Calu3 (cell line): ENCODE results near the gene NCR3LG1. TPM values are rescaled to one million over a fixed set of nuclear protein-coding genes. Genes with fewer than 3 reads are reported as not detected.
A peak's percentile ranks its signal among the peaks of the same experiment; 100 is the strongest.

Experiments used
- BruUV-seq: library from RNA; stranded (reverse); fragments of 400-500 nt; replicated peaks from 2 replicates; lab custom pipeline; 2021; lab: Mats Ljungman, UMichigan
- CTCF ChIA-PET: fragments of 300-600 bp; sonication (Branson Sonifier 250); formaldehyde crosslinking; loops from one replicate; lab custom pipeline; 2022; ENCODE audit warnings: antibody characterized with exemption; lab: Charles Lee
- DNase-seq: peaks from one replicate; pipeline ENCODE4 v3.0.0; 2022
- H3K27ac Mint-ChIP-seq: one replicate; pipeline ENCODE4 v1.8.0; 2022; ENCODE audit warnings: mixed read lengths; ENCODE audit not compliant: unreplicated experiment
- H3K27me3 Mint-ChIP-seq: one replicate; pipeline ENCODE4 v1.8.0; 2022; ENCODE audit warnings: mixed read lengths; ENCODE audit not compliant: unreplicated experiment
- H3K36me3 Mint-ChIP-seq: one replicate; pipeline ENCODE4 v1.8.0; 2022; ENCODE audit warnings: mild to moderate bottlenecking, moderate library complexity, mixed read lengths; ENCODE audit not compliant: insufficient read depth, unreplicated experiment
- H3K4me1 Mint-ChIP-seq: one replicate; pipeline ENCODE4 v1.8.0; 2022; ENCODE audit warnings: mild to moderate bottlenecking, low read depth, mixed read lengths; ENCODE audit not compliant: unreplicated experiment
- H3K4me3 Mint-ChIP-seq: one replicate; pipeline ENCODE4 v1.8.0; 2022; ENCODE audit warnings: mild to moderate bottlenecking, low read depth, moderate library complexity, mixed read lengths; ENCODE audit not compliant: unreplicated experiment
- H3K9me3 Mint-ChIP-seq: one replicate; pipeline ENCODE4 v1.8.0; 2022; ENCODE audit warnings: low read depth, mixed read lengths; ENCODE audit not compliant: unreplicated experiment
- intact Hi-C: fragments of 100-400 bp; cut with micrococcal nuclease; formaldehyde crosslinking; loops from one replicate; pipeline ENCODE4 v1.10.0; 2022; ENCODE audit not compliant: unreplicated experiment
- total RNA-seq: library from RNA; stranded (reverse); gene quantifications from 2 replicates; pipeline ENCODE4 v1.2.3, GENCODE V29; 2022
- TF ChIP-seq, protein P1 (sequence below): fragments of 200-600 bp; IDR thresholded peaks from one replicate; pipeline ENCODE4 v1.8.0; 2022; ENCODE audit warnings: antibody characterized with exemption; ENCODE audit not compliant: unreplicated experiment

Gene NCR3LG1
- total RNA-seq, 1 experiment from 2014 or later = 3.1 TPM

DNA sequence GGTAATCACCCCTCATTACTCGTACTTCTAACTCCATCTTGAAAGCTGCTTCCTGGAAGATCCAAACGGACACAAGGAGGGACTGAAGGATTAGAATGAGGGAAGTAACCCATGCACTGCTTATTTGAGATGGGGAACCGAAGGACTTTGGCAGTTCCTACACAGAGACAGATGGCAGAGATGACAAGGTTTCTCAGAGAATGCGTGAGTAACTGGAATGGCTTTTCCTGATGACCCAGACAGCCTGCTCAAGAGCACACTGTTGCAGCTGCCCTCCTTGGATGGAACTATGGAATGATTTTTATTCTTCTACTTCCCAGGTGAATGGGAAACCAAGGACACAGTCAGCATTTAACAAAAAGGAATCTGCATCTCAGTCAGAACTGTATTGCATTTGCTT lies 29.6 kb downstream of the NCR3LG1 start:
- H3K27ac Mint-ChIP-seq = no peak overlapping the region
- no peak overlapping the region for H3K4me3 Mint-ChIP-seq
- H3K4me1 Mint-ChIP-seq = no peaks in the 10 kb centered on the region
- H3K9me3 Mint-ChIP-seq = no peaks in the 10 kb centered on the region
- no TSS peak for BruUV-seq
- no peaks in the 10 kb centered on the region for H3K36me3 Mint-ChIP-seq
- CTCF ChIA-PET = interaction anchor here (0.7 kb wide), 1 partner anchor 43 kb away, joined by 3 read pairs; no protein-coding TSS in a partner anchor
- DNase-seq = no peak
- intact Hi-C loops = loop anchor here (10.0 kb wide), 1 partner anchor 94 kb away; the partner anchor contains the start of gene ABCC8
- TF ChIP-seq, protein P1, sequence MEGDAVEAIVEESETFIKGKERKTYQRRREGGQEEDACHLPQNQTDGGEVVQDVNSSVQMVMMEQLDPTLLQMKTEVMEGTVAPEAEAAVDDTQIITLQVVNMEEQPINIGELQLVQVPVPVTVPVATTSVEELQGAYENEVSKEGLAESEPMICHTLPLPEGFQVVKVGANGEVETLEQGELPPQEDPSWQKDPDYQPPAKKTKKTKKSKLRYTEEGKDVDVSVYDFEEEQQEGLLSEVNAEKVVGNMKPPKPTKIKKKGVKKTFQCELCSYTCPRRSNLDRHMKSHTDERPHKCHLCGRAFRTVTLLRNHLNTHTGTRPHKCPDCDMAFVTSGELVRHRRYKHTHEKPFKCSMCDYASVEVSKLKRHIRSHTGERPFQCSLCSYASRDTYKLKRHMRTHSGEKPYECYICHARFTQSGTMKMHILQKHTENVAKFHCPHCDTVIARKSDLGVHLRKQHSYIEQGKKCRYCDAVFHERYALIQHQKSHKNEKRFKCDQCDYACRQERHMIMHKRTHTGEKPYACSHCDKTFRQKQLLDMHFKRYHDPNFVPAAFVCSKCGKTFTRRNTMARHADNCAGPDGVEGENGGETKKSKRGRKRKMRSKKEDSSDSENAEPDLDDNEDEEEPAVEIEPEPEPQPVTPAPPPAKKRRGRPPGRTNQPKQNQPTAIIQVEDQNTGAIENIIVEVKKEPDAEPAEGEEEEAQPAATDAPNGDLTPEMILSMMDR = no peak
- H3K27me3 Mint-ChIP-seq = no peaks in the 10 kb centered on the region

DNA sequence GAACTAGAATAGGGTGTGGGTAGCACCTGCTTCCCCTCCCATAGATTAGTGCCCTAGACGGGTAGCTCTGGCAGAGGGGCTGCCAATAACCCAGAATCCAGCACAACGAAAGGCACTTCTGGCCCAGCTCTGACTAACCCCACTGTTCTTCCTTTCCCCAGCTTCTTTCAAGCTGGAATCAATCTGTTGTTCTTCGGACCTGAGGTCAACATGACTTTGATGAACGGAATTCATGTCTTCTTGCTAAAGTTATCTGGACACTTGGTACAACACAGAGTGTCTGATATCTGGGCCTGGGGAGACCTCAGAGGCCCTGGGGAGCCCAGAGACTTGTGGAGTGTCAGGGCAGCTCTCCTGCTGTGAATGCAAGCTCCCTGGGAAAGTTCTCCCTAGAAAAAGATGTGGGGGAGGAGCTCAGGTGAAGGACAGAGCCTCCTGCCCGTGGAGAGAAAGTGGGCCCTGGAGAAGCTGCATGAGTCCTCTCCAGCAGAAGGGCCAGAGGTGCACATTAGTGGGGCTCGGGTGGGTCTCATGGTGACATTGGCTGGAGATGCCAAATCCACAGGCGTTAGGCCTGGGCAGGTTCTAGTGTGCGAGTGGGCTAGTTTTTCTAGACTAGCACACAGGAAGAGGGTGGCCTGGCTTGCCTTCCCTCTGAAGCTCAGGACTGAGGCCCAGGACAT lies 30.6 kb downstream of the NCR3LG1 start:
- H3K27ac Mint-ChIP-seq = no peak overlapping the region
- H3K4me3 Mint-ChIP-seq = no peak overlapping the region
- TF ChIP-seq, protein P1 = no peak
- no peak for DNase-seq
- BruUV-seq = no TSS peak
- H3K9me3 Mint-ChIP-seq = no peaks in the 10 kb centered on the region
- intact Hi-C loops = loop anchor here (10.0 kb wide), 1 partner anchor 93 kb away; the partner anchor contains the start of gene ABCC8
- no peaks in the 10 kb centered on the region for H3K36me3 Mint-ChIP-seq
- H3K4me1 Mint-ChIP-seq = no peaks in the 10 kb centered on the region
- CTCF ChIA-PET = interaction anchor here (1.2 to 2.1 kb wide), 2 partner anchors 110 to 126 kb away, joined by 3 to 7 read pairs; no protein-coding TSS in a partner anchor
- H3K27me3 Mint-ChIP-seq = no peaks in the 10 kb centered on the region

DNA sequence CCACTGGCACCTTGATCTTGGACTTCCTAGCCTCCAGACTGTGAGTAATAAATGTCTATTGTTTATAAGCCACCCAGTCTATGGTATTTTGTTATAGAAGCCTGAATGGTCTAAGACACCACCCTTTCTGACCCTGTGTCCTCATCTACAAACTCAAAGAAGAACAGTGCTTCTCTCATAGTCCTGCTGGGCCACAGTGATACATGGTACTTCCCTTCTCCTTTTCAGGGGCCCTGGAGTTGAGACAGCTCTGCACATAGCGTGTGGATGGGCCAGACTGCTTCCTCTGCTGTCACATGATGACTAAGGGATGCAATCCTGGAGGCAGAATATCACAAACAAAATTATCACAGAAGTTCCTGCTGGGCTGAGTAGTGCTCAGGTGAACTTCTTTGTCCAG lies 31.9 kb downstream of the NCR3LG1 start:
- BruUV-seq = no TSS peak
- H3K27ac Mint-ChIP-seq = no peak overlapping the region
- intact Hi-C loops = loop anchor here (10.0 kb wide), 1 partner anchor 91 kb away; the partner anchor contains the start of gene ABCC8
- CTCF ChIA-PET = interaction anchor here (0.5 to 3.0 kb wide), 13 partner anchors 47 to 347 kb away, joined by 3 to 27 read pairs (median 4); no protein-coding TSS in a partner anchor
- TF ChIP-seq, protein P1 = no peak
- no peaks in the 10 kb centered on the region for H3K4me1 Mint-ChIP-seq
- peaks cover 10% of the 10 kb centered on the region for H3K36me3 Mint-ChIP-seq
- H3K9me3 Mint-ChIP-seq = no peaks in the 10 kb centered on the region
- no peak for DNase-seq
- no peak overlapping the region for H3K4me3 Mint-ChIP-seq
- no peaks in the 10 kb centered on the region for H3K27me3 Mint-ChIP-seq

DNA sequence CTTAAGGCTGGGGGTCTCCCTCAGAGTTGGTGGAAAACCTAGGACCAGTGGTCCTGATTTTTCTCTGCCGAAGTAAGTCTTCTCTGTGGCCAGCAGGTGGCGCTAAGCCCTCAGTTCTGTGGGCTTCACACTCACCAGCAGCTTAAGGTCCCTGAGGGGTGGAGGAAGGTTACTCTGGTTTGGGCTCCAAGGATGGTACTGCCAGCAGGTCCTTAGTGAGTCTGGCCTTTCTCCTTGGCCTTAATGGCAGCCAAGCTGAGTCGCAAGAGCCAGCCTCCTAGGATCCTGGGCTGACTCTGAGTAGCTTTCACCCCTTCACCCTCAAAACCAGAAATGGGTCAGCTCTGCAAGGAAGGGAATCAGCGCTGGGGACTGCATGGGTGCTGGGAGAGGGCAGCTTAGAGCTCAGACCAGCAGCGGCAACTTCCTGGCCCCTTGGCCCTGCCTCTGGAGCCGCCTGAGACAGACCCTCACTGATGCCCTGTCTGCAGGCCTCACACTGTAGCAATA lies 32.5 kb downstream of the NCR3LG1 start:
- CTCF ChIA-PET = interaction anchor here (0.6 to 3.0 kb wide), 11 partner anchors 47 to 347 kb away, joined by 3 to 27 read pairs (median 5); no protein-coding TSS in a partner anchor
- no peak overlapping the region for H3K27ac Mint-ChIP-seq
- no peaks in the 10 kb centered on the region for H3K9me3 Mint-ChIP-seq
- DNase-seq = peak; percentile 82
- H3K4me3 Mint-ChIP-seq = no peak overlapping the region
- H3K36me3 Mint-ChIP-seq = peaks cover 16% of the 10 kb centered on the region
- TF ChIP-seq, protein P1 = peak; percentile 85
- no peaks in the 10 kb centered on the region for H3K27me3 Mint-ChIP-seq
- no peaks in the 10 kb centered on the region for H3K4me1 Mint-ChIP-seq
- BruUV-seq = no TSS peak
- intact Hi-C loops = loop anchor here (1.0 to 10.0 kb wide), 3 partner anchors 91 to 153 kb away; partner anchors contain the start of gene ABCC8
